Thyroid gland (tissue), 4 donors: ENCODE data around the gene BCL3. TPM values are rescaled to one million over a fixed set of nuclear protein-coding genes. Genes with fewer than 3 reads are reported as not detected.
"Not testable (repeated sequence)": the region's sequence is repeated elsewhere in the genome, so short reads cannot be mapped to it uniquely, and the experiment has no call there.

ENCODE experiments used
- DNase-seq, 2 donors: peaks; one replicate each; pipeline ENCODE4 v3.0.0-alpha.2; 2019
- H3K27ac ChIP-seq, 3 donors: fragments of 200-600 bp; sonication (generic); 1 replicate in 2 of 3; 2 replicates in 1 of 3; pipeline ENCODE4 v1.5.1; 2016 to 2019; ENCODE audit warnings: mild to moderate bottlenecking in 1 of 3, moderate library complexity in 1 of 3
- H3K27me3 ChIP-seq: fragments of 200-600 bp; sonication (generic); one replicate; pipeline ENCODE4 v1.5.1; 2019
- H3K36me3 ChIP-seq, 2 donors: fragments of 200-600 bp; sonication (generic); one replicate each; pipeline ENCODE4 v1.5.1; 2016 to 2019
- H3K4me1 ChIP-seq, 2 donors: fragments of 200-600 bp; sonication (generic); one replicate each; pipeline ENCODE4 v1.5.1; 2017 to 2019
- H3K4me3 ChIP-seq, 3 donors: fragments of 200-600 bp; sonication (generic); replicated peaks in 1 of 3; 1 replicate in 2 of 3; 2 replicates in 1 of 3; pipeline ENCODE4 v1.5.1; 2016; ENCODE audit warnings: mild to moderate bottlenecking in 1 of 3
- H3K9me3 ChIP-seq: fragments of 200-600 bp; sonication (generic); one replicate; pipeline ENCODE4 v1.5.1; 2017
- CTCF ChIP-seq, 6 experiments: fragments of 200-600 bp in 3 of 6; fragments of 450-650 bp in 3 of 6; sonication (generic) in 3 of 6; IDR thresholded peaks; one replicate each; pipeline ENCODE4 v1.5.1; 2016 to 2019; ENCODE audit warnings: antibody characterized with exemption in 6 of 6, mild to moderate bottlenecking in 2 of 6, inconsistent platforms in 1 of 6, moderate library complexity in 1 of 6
- POLR2A ChIP-seq, 2 donors: fragments of 450-650 bp; IDR thresholded peaks; one replicate each; pipeline ENCODE4 v1.6.1; 2017; ENCODE audit warnings: antibody characterized with exemption in 2 of 2, mild to moderate bottlenecking in 2 of 2, moderate library complexity in 1 of 2
- WGBS, 2 donors: methylation state at CpG; one replicate each; pipeline ENCODE4 v1.1.5; 2017; 5-methylcytosine and 5-hydroxymethylcytosine counted together
- intact Hi-C: fragments of 100-400 bp; cut with DNase I; formaldehyde crosslinking; loops from one replicate; pipeline ENCODE4 v1.15.1; 2023
- total RNA-seq, 4 donors: library from RNA; depleted of rRNA; stranded (reverse); fragments of >200 nt; gene quantifications; one replicate each; pipeline ENCODE4 v1.2.3, GENCODE V29; 2016

The BCL3 gene
- total RNA-seq, 4 donors from 2014 or later: 12.4 to 56.2 (median 16.8) TPM

GRCh38 chr19:44717603-44718002, 30.9 kb upstream of the BCL3 start:
- Histone ChIP-seq H3K36me3 (no peaks in the 10 kb centered on the region), H3K9me3 (no peaks in the 10 kb centered on the region), H3K27me3 (no peaks in the 10 kb centered on the region), H3K4me3 (no peak overlapping the region), H3K27ac (peak overlapping the region; percentile 92 to 99 (median 95)), H3K4me1 (peaks cover 29 to 43% of the 10 kb centered on the region in 2 donors)
- DNase-seq: no peak
- WGBS, 2 donors: 89 to 91% methylated on average over 6 of the region's 6 CpGs
- intact Hi-C loops: no loop called here
- no peak for TF ChIP-seq POLR2A (IDR thresholded peaks at IDR 0.05)
- TF ChIP-seq CTCF (IDR thresholded peaks at IDR 0.05): no peak

- Histone ChIP-seq H3K27ac (peak overlapping the region; percentile 92 to 99 (median 95)), H3K36me3 (no peaks in the 10 kb centered on the region), H3K4me3 (no peak overlapping the region), H3K4me1 (peaks cover 24 to 46% of the 10 kb centered on the region in 2 donors), H3K27me3 (no peaks in the 10 kb centered on the region), H3K9me3 (no peaks in the 10 kb centered on the region)
- TF ChIP-seq CTCF (IDR thresholded peaks at IDR 0.05) (no peak), POLR2A (IDR thresholded peaks at IDR 0.05) (peak in 1 of 2 donors; percentile 28)
- intact Hi-C loops: no loop called here
- peak; percentile 96 for DNase-seq
- 12 to 15% methylated on average over 8 to 11 of the region's 11 CpGs for WGBS, 2 donors
These were observed 29.9 kb upstream of the BCL3 start for GRCh38 chr19:44718441-44719261.

- H3K27ac ChIP-seq: peak overlapping the region; percentile 92 to 99 (median 95)
- intact Hi-C loops: no loop called here
- no peak for DNase-seq
- no peaks in the 10 kb centered on the region for H3K9me3 ChIP-seq
- no peak overlapping the region for H3K4me3 ChIP-seq
- no peaks in the 10 kb centered on the region for H3K36me3 ChIP-seq
- WGBS, 2 donors: 80 to 87% methylated on average over 8 of the region's 8 CpGs
- TF ChIP-seq CTCF (IDR thresholded peaks at IDR 0.05): no peak
- TF ChIP-seq POLR2A (IDR thresholded peaks at IDR 0.05): no peak
- H3K4me1 ChIP-seq: peaks cover 27 to 50% of the 10 kb centered on the region in 2 donors
- no peaks in the 10 kb centered on the region for H3K27me3 ChIP-seq
These were observed 29.2 kb upstream of the BCL3 start for GRCh38 chr19:44719262-44719701.

- H3K4me3 ChIP-seq, DNase-seq, H3K27me3 ChIP-seq, H3K9me3 ChIP-seq, H3K36me3 ChIP-seq: not testable (repeated sequence)
- H3K4me1 ChIP-seq: peaks cover 36 to 62% of the 10 kb centered on the region in 2 donors
- WGBS, 2 donors: 68 to 78% methylated on average over 9 of the region's 9 CpGs
- peak overlapping the region in 2 of 3 donors; percentile 45 to 50 for H3K27ac ChIP-seq
- intact Hi-C loops: loop anchor here (5.0 kb wide), 2 partner anchors 37 to 52 kb away; no protein-coding TSS in a partner anchor
These were observed 28.1 kb upstream of the BCL3 start for GRCh38 chr19:44720396-44720795.

GRCh38 chr19:44720945-44721344, 27.6 kb upstream of the BCL3 start:
- Histone ChIP-seq H3K27ac (peak overlapping the region in 2 of 3 donors; percentile 45 to 50), H3K27me3 (no peaks in the 10 kb centered on the region), H3K4me1 (peaks cover 36 to 62% of the 10 kb centered on the region in 2 donors), H3K36me3 (no peaks in the 10 kb centered on the region), H3K4me3 (no peak overlapping the region), H3K9me3 (no peaks in the 10 kb centered on the region)
- DNase-seq: no peak
- intact Hi-C loops: loop anchor here (5.0 kb wide), 2 partner anchors 36 to 51 kb away; no protein-coding TSS in a partner anchor
- 76 to 83% methylated on average over 6 of the region's 6 CpGs for WGBS, 2 donors
- no peak for TF ChIP-seq POLR2A (IDR thresholded peaks at IDR 0.05)
- no peak for TF ChIP-seq CTCF (IDR thresholded peaks at IDR 0.05)

GRCh38 chr19:44721369-44721768, 27.1 kb upstream of the BCL3 start:
- DNase-seq: not testable (repeated sequence)
- Histone ChIP-seq H3K4me1 (peaks cover 36 to 62% of the 10 kb centered on the region in 2 donors), H3K27ac (peak overlapping the region in 2 of 3 donors; percentile 45 to 50)

More at GRCh38 chr19:44721369-44721768, 27.1 kb upstream of the BCL3 start:
- not testable (repeated sequence) for H3K36me3 ChIP-seq, H3K27me3 ChIP-seq, H3K4me3 ChIP-seq, H3K9me3 ChIP-seq
- 79 to 85% methylated on average over 5 of the region's 5 CpGs for WGBS, 2 donors
- intact Hi-C loops: loop anchor here (5.0 kb wide), 2 partner anchors 36 to 51 kb away; no protein-coding TSS in a partner anchor
